ENCODE data around the gene APOBEC4.

- TF ChIP-seq, protein P1, sequence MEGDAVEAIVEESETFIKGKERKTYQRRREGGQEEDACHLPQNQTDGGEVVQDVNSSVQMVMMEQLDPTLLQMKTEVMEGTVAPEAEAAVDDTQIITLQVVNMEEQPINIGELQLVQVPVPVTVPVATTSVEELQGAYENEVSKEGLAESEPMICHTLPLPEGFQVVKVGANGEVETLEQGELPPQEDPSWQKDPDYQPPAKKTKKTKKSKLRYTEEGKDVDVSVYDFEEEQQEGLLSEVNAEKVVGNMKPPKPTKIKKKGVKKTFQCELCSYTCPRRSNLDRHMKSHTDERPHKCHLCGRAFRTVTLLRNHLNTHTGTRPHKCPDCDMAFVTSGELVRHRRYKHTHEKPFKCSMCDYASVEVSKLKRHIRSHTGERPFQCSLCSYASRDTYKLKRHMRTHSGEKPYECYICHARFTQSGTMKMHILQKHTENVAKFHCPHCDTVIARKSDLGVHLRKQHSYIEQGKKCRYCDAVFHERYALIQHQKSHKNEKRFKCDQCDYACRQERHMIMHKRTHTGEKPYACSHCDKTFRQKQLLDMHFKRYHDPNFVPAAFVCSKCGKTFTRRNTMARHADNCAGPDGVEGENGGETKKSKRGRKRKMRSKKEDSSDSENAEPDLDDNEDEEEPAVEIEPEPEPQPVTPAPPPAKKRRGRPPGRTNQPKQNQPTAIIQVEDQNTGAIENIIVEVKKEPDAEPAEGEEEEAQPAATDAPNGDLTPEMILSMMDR (IDR thresholded peaks at IDR 0.05): no peak
- TF ChIP-seq POLR2A (IDR thresholded peaks at IDR 0.05): no peak
These were observed 22.3 kb upstream of the APOBEC4 start for GRCh38 chr1:183675381-183675780.
